HepG2 (cell line): ENCODE results near the gene SNAPC4. TPM values are rescaled to one million over a fixed set of nuclear protein-coding genes. Genes with fewer than 3 reads are reported as not detected.

Source experiments
- ATF1 ChIP-seq: IDR thresholded peaks from 2 replicates; pipeline ENCODE4 v1.6.1; 2016; ENCODE audit warnings: mild to moderate bottlenecking, control low read depth
- DR1 ChIP-seq: sonication (generic); formaldehyde crosslinking; IDR thresholded peaks from 2 replicates; pipeline ENCODE4 v1.8.0; 2021; ENCODE audit warnings: mild to moderate bottlenecking, missing genetic modification reagents, inconsistent platforms
- ELF1 ChIP-seq: sonication (generic); formaldehyde crosslinking; IDR thresholded peaks from 2 replicates; pipeline ENCODE4 v1.4.0; 2020; ENCODE audit warnings: missing genetic modification reagents
- HCFC1 ChIP-seq: fragments of 150-350 bp; IDR thresholded peaks from 2 replicates; pipeline ENCODE4 v1.6.1; 2014; ENCODE audit warnings: low read depth, low read length
- HOXA5 ChIP-seq: sonication (generic); formaldehyde crosslinking; IDR thresholded peaks from 2 replicates; pipeline ENCODE4 v1.4.0; 2020; ENCODE audit warnings: missing genetic modification reagents
- KAT2B ChIP-seq: fragments of 150-350 bp; IDR thresholded peaks from 2 replicates; pipeline ENCODE4 v1.6.1; 2014; ENCODE audit warnings: low read depth, low read length, borderline replicate concordance
- KDM1A ChIP-seq: IDR thresholded peaks from 2 replicates; pipeline ENCODE4 v1.6.1; 2016; ENCODE audit warnings: missing compliant biosample characterization
- NAIF1 ChIP-seq: sonication (generic); formaldehyde crosslinking; IDR thresholded peaks from 2 replicates; pipeline ENCODE4 v1.5.0; 2020; ENCODE audit warnings: mild to moderate bottlenecking, missing genetic modification reagents, borderline replicate concordance
- POGZ ChIP-seq: sonication (generic); formaldehyde crosslinking; IDR thresholded peaks from 2 replicates; pipeline ENCODE4 v1.4.0; 2020; ENCODE audit warnings: mild to moderate bottlenecking, missing genetic modification reagents
- RELA ChIP-seq: sonication (generic); formaldehyde crosslinking; IDR thresholded peaks from 2 replicates; pipeline ENCODE4 v1.4.0; 2020; ENCODE audit warnings: missing genetic modification reagents
- TRAFD1 ChIP-seq: sonication (generic); formaldehyde crosslinking; IDR thresholded peaks from 2 replicates; pipeline ENCODE4 v1.5.1; 2020; ENCODE audit warnings: missing genetic modification reagents, mild to moderate bottlenecking, borderline replicate concordance
- USF2 ChIP-seq, 2 experiments: sonication (generic) in 1 of 2; formaldehyde crosslinking in 1 of 2; IDR thresholded peaks; 2 replicates each; pipeline versions ENCODE4 v1.5.1 to v1.6.1; 2011 to 2020; ENCODE audit warnings: borderline replicate concordance in 1 of 2, low read depth in 1 of 2, low read length in 1 of 2, mild to moderate bottlenecking in 1 of 2, missing genetic modification reagents in 1 of 2, moderate library complexity in 1 of 2
- ZNF12 ChIP-seq: sonication (generic); formaldehyde crosslinking; IDR thresholded peaks from 2 replicates; pipeline ENCODE4 v1.5.0; 2020; ENCODE audit warnings: missing genetic modification reagents
- ZNF496 ChIP-seq: sonication (generic); formaldehyde crosslinking; IDR thresholded peaks from 2 replicates; pipeline ENCODE4 v1.8.1; 2023; ENCODE audit warnings: mild to moderate bottlenecking, moderate library complexity, missing genetic modification reagents; ENCODE audit not compliant: insufficient replicate concordance
- ZNF644 ChIP-seq: IDR thresholded peaks from 2 replicates; pipeline ENCODE4 v1.6.1; 2016; ENCODE audit warnings: low read depth
- ZNF678 ChIP-seq: sonication (generic); formaldehyde crosslinking; IDR thresholded peaks from 2 replicates; pipeline ENCODE4 v1.4.0; 2020; ENCODE audit warnings: mild to moderate bottlenecking, missing genetic modification reagents
- ZNF709 ChIP-seq: sonication (generic); formaldehyde crosslinking; IDR thresholded peaks from 2 replicates; pipeline ENCODE4 v1.5.0; 2020; ENCODE audit warnings: mild to moderate bottlenecking, missing genetic modification reagents
- ZNF776 ChIP-seq: sonication (generic); formaldehyde crosslinking; IDR thresholded peaks from 2 replicates; pipeline ENCODE4 v1.4.0; 2020; ENCODE audit warnings: mild to moderate bottlenecking, missing genetic modification reagents
- polyA plus RNA-seq, 8 experiments: library from polyadenylated mRNA; depleted of rRNA in 3 of 8; stranded (reverse) in 7 of 8; unstranded in 1 of 8; fragments of >200 nt; fragmentation: Illumina TruSeq in 4 of 8; extraction: Trizol in 4 of 8; gene quantifications; 2 replicates each; pipeline versions ENCODE4 v1.2.1 to v1.2.3, GENCODE V29; 2011 to 2016; ENCODE audit warnings: low read depth in 4 of 8, missing spikeins in 1 of 8, mixed read lengths in 1 of 8; ENCODE audit not compliant: insufficient read depth in 1 of 8
- total RNA-seq, 5 experiments: library from RNA; depleted of rRNA; stranded (reverse); fragments of >200 nt; fragmentation: Illumina TruSeq; extraction: Trizol; gene quantifications; 2 replicates each; pipeline ENCODE4 v1.2.3, GENCODE V29; 2016; ENCODE audit warnings: low read depth in 1 of 5
- TF ChIP-seq, protein P1 (sequence below): sonication (generic); formaldehyde crosslinking; IDR thresholded peaks from 2 replicates; pipeline ENCODE4 v1.4.0; 2020; ENCODE audit warnings: missing genetic modification reagents
- TF ChIP-seq, protein P2 (sequence below): sonication (generic); formaldehyde crosslinking; IDR thresholded peaks from 2 replicates; pipeline ENCODE4 v1.5.0; 2020; ENCODE audit warnings: missing genetic modification reagents
- TF ChIP-seq, protein P3 (sequence below): sonication (generic); formaldehyde crosslinking; IDR thresholded peaks from 2 replicates; pipeline ENCODE4 v1.4.0; 2020; ENCODE audit warnings: mild to moderate bottlenecking, missing genetic modification reagents

SNAPC4 gene
- total and polyA plus RNA-seq, 2 of the 13 experiments (the other 11 are each of a cell fraction or from before 2014, with no cell fraction given), result 2.0 to 6.0 TPM

GRCh38 chr9:136410500-136411287 is 10.7 kb upstream of the SNAPC4 start, which contains the start of the genes ENTR1 and PMPCA (continued):
- TF ChIP-seq USF2 (IDR thresholded peaks at IDR 0.05; ENCODE audit: low read depth, low read length) (no peak), USF2 (CRISPR knock-in tag; IDR thresholded peaks at IDR 0.05; ENCODE audit: borderline replicate concordance) (no peak), ZNF776 (CRISPR knock-in tag) (peak; percentile 88; the same call in 1 of the 2 replicates), ATF1 (CRISPR knock-in tag) (peak; percentile 77), ZNF496 (no peak), RELA (no peak), ZNF12 (CRISPR knock-in tag) (0 out of 2 replicates have a peak, but pooled peaks have one; percentile 24), NAIF1 (CRISPR knock-in tag) (no peak), ZNF709 (CRISPR knock-in tag) (no peak), KAT2B (no peak), ZNF678 (CRISPR knock-in tag) (no peak), KDM1A (CRISPR knock-in tag) (no peak), HCFC1 (peak; percentile 58; the same call in 1 of the 2 replicates), DR1 (CRISPR knock-in tag) (no peak), HOXA5 (CRISPR knock-in tag) (no peak), ZNF644 (CRISPR knock-in tag) (no peak), ELF1 (peak; percentile 90), POGZ (CRISPR knock-in tag) (peak; percentile 60), TRAFD1 (no peak)
- TF ChIP-seq, protein P1, sequence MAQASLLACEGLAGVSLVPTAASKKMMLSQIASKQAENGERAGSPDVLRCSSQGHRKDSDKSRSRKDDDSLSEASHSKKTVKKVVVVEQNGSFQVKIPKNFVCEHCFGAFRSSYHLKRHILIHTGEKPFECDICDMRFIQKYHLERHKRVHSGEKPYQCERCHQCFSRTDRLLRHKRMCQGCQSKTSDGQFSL, result peak; percentile 35; the same call in 1 of the 2 replicates
- TF ChIP-seq, protein P2, sequence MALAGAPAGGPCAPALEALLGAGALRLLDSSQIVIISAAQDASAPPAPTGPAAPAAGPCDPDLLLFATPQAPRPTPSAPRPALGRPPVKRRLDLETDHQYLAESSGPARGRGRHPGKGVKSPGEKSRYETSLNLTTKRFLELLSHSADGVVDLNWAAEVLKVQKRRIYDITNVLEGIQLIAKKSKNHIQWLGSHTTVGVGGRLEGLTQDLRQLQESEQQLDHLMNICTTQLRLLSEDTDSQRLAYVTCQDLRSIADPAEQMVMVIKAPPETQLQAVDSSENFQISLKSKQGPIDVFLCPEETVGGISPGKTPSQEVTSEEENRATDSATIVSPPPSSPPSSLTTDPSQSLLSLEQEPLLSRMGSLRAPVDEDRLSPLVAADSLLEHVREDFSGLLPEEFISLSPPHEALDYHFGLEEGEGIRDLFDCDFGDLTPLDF (CRISPR knock-in tag), result no peak
- TF ChIP-seq, protein P3, sequence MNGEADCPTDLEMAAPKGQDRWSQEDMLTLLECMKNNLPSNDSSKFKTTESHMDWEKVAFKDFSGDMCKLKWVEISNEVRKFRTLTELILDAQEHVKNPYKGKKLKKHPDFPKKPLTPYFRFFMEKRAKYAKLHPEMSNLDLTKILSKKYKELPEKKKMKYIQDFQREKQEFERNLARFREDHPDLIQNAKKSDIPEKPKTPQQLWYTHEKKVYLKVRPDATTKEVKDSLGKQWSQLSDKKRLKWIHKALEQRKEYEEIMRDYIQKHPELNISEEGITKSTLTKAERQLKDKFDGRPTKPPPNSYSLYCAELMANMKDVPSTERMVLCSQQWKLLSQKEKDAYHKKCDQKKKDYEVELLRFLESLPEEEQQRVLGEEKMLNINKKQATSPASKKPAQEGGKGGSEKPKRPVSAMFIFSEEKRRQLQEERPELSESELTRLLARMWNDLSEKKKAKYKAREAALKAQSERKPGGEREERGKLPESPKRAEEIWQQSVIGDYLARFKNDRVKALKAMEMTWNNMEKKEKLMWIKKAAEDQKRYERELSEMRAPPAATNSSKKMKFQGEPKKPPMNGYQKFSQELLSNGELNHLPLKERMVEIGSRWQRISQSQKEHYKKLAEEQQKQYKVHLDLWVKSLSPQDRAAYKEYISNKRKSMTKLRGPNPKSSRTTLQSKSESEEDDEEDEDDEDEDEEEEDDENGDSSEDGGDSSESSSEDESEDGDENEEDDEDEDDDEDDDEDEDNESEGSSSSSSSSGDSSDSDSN (CRISPR knock-in tag), result no peak; the same call in none of the 2 replicates
